NCI-H146 (cell line): ENCODE measurements around the gene TRIM49B.
"Not testable (repeated sequence)": the region's sequence is repeated elsewhere in the genome, so short reads cannot be mapped to it uniquely, and the experiment has no call there.

ENCODE experiments used
- DNase-seq: peaks from one replicate; lab custom pipeline; 2025; lab: John Stamatoyannopoulos, UW

Gene TRIM49B

GRCh38 chr11:49028523-49028922, at the start of gene TRIM49B:
TRIM49B (plus strand) TSS chr11:49028823; CDS start chr11:49031600, 2,777 bp downstream.
- not testable (repeated sequence) for DNase-seq

GRCh38 chr11:48983785-48984184, 44.8 kb upstream of the TRIM49B start, which contains the start of gene TRIM51G:
TRIM51G (minus strand) TSS chr11:48983885; CDS start chr11:48981695, 2,190 bp downstream.
- not testable (repeated sequence) for DNase-seq

- DNase-seq: not testable (repeated sequence)
Measured at GRCh38 chr11:49048229-49048628, 19.6 kb downstream of the TRIM49B start.

GRCh38 chr11:49049821-49050220, 21.2 kb downstream of the TRIM49B start:
- DNase-seq: not testable (repeated sequence)

GRCh38 chr11:49059012-49059411, 30.4 kb downstream of the TRIM49B start, which contains the start of gene TRIM64C:
TRIM64C (minus strand) TSS chr11:49059112; CDS start chr11:49059112, 0 bp downstream.
- DNase-seq: not testable (repeated sequence)

- DNase-seq: not testable (repeated sequence)
Measured at GRCh38 chr11:49069897-49070296, 41.3 kb downstream of the TRIM49B start.
